GM12878 (cell line): ENCODE measurements around the gene TUT4.

Experiments used
- CHD1 ChIP-seq: IDR thresholded peaks from 2 replicates; pipeline ENCODE4 v1.6.1; 2012; ENCODE audit warnings: low read depth, low read length, improper control_type of control experiment
- HDAC6 ChIP-seq: fragments of 200-600 bp; sonication (generic); IDR thresholded peaks from one replicate; pipeline ENCODE4 v1.8.0; 2017; ENCODE audit warnings: antibody characterized with exemption; ENCODE audit not compliant: unreplicated experiment
- MTA3 ChIP-seq: IDR thresholded peaks from 2 replicates; pipeline ENCODE4 v1.6.1; 2012; ENCODE audit warnings: low read length, inconsistent platforms, borderline replicate concordance
- NFIC ChIP-seq: IDR thresholded peaks from 2 replicates; pipeline ENCODE4 v1.6.1; 2012; ENCODE audit warnings: low read depth, mild to moderate bottlenecking, inconsistent platforms, low read length, moderate library complexity
- RBBP5 ChIP-seq: fragments of 200-600 bp; sonication (generic); conservative IDR thresholded peaks from 2 replicates; pipeline ENCODE4 v1.6.1; 2016
- REST ChIP-seq: IDR thresholded peaks from 2 replicates; pipeline ENCODE4 v1.6.1; 2012; ENCODE audit warnings: mild to moderate bottlenecking, low read depth, low read length
- ZZZ3 ChIP-seq: IDR thresholded peaks from 2 replicates; pipeline ENCODE4 v1.6.1; 2011; ENCODE audit warnings: low read depth; ENCODE audit not compliant: control insufficient read depth, insufficient read length
- TF ChIP-seq, protein P1 (sequence below), 3 experiments: IDR thresholded peaks in 2 of 3; conservative IDR thresholded peaks in 1 of 3; 2 replicates each; pipeline ENCODE4 v1.5.1; 2011; ENCODE audit warnings: low read depth in 3 of 3, low read length in 3 of 3, mild to moderate bottlenecking in 3 of 3, control low read depth in 2 of 3, moderate library complexity in 2 of 3, inconsistent platforms in 1 of 3, mixed read lengths in 1 of 3; ENCODE audit not compliant: control insufficient read depth in 2 of 3, insufficient read depth in 1 of 3; ENCODE audit errors: extremely low read depth in 1 of 3
- TF ChIP-seq, protein P2 (sequence below): IDR thresholded peaks from 2 replicates; pipeline ENCODE4 v1.6.1; 2011; ENCODE audit warnings: mild to moderate bottlenecking, low read depth, low read length, moderate library complexity; ENCODE audit not compliant: insufficient replicate concordance

DNA sequence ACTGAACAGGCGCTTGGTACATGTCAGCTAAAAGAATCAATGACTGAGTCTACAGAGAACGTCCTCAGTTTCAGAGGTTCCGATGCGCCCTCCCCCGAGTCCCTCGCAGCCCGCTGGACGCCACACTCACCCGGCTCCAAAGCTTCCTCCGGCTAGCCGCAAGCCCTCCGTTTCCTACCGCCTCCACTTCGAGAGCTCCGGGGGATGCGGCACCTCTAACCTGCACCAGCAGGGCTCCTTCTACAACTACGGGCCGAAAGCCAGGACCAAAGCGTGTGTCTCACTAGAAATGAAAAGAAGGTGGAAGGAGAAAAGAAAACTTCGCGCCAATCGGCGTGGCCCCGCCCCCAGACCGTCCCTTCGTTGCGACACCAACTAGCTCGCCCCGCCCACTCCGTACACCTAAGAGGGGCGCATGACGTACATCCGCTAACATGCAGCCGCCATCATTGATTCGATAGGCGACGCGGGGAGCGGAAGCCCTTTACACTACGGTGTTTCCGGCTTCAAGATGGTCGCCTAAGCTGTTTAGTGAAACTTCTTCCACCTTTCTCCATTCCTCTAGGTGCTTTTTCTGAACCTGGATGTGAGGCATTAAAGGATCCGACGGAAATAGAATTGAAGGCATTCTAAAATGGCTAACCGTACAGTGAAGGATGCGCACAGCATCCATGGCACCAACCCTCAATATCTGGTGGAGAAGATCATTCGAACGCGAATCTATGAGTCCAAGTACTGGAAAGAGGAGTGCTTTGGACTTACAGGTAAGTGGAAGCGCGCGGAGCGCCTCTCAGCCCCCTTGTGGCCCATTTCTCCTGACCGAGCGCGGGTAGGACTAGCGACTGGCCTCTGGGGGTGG, 148.5 kb downstream of the TUT4 start, which contains the start of the genes ORC1 and PRPF38A:
- TF ChIP-seq REST (no peak), ZZZ3 (no peak), NFIC (no peak), HDAC6 (no peak), CHD1 (no peak), RBBP5 (no peak), MTA3 (no peak)
- TF ChIP-seq, protein P1, sequence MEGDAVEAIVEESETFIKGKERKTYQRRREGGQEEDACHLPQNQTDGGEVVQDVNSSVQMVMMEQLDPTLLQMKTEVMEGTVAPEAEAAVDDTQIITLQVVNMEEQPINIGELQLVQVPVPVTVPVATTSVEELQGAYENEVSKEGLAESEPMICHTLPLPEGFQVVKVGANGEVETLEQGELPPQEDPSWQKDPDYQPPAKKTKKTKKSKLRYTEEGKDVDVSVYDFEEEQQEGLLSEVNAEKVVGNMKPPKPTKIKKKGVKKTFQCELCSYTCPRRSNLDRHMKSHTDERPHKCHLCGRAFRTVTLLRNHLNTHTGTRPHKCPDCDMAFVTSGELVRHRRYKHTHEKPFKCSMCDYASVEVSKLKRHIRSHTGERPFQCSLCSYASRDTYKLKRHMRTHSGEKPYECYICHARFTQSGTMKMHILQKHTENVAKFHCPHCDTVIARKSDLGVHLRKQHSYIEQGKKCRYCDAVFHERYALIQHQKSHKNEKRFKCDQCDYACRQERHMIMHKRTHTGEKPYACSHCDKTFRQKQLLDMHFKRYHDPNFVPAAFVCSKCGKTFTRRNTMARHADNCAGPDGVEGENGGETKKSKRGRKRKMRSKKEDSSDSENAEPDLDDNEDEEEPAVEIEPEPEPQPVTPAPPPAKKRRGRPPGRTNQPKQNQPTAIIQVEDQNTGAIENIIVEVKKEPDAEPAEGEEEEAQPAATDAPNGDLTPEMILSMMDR (IDR thresholded peaks at IDR 0.05 in 2 of 3, conservative IDR thresholded peaks at IDR 0.05 in 1 of 3; ENCODE audit: control insufficient read depth in 2 of 3, extremely low read depth in 1 of 3, insufficient read depth in 1 of 3, low read depth in 3 of 3, low read length in 3 of 3), result peak; percentile 50 to 57 (median 52)
- TF ChIP-seq, protein P2, sequence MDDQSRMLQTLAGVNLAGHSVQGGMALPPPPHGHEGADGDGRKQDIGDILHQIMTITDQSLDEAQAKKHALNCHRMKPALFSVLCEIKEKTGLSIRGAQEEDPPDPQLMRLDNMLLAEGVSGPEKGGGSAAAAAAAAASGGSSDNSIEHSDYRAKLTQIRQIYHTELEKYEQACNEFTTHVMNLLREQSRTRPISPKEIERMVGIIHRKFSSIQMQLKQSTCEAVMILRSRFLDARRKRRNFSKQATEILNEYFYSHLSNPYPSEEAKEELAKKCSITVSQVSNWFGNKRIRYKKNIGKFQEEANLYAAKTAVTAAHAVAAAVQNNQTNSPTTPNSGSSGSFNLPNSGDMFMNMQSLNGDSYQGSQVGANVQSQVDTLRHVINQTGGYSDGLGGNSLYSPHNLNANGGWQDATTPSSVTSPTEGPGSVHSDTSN, result no peak
